Activated T-helper 1 cell treated with Interleukin-2 at 50 U/mL for 16 hours (primary cell): Measurements from ENCODE around the gene DCTN2.
A peak's percentile ranks its signal among the peaks of the same experiment; 100 is the strongest.
"Not testable (repeated sequence)": the region's sequence is repeated elsewhere in the genome, so short reads cannot be mapped to it uniquely, and the experiment has no call there.

Experiments used
- DNase-seq: peaks from one replicate; pipeline ENCODE4 v3.0.0-alpha.2; 2020; ENCODE audit warnings: low read depth

Gene DCTN2

DNA sequence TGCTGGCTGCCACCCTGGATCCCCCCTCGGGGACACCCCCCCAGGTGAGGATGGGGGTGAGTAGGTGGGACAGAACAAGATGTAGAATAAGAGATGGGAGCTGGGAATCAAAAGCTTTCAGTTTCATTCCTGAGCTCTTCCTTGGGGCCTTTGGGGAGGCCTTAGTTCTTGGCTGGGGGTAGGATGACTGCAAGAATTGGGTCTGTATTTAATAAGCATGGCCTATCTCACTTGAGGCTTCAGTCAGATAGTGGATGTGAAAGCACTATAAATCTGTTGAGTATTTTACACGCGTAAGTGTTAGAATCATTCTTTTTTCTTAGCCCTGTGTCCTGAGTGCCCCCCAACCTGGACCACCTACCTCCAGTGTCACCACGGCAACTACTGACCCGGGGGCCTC lies 19.8 kb downstream of the DCTN2 start:
- DNase-seq: no peak

DNA sequence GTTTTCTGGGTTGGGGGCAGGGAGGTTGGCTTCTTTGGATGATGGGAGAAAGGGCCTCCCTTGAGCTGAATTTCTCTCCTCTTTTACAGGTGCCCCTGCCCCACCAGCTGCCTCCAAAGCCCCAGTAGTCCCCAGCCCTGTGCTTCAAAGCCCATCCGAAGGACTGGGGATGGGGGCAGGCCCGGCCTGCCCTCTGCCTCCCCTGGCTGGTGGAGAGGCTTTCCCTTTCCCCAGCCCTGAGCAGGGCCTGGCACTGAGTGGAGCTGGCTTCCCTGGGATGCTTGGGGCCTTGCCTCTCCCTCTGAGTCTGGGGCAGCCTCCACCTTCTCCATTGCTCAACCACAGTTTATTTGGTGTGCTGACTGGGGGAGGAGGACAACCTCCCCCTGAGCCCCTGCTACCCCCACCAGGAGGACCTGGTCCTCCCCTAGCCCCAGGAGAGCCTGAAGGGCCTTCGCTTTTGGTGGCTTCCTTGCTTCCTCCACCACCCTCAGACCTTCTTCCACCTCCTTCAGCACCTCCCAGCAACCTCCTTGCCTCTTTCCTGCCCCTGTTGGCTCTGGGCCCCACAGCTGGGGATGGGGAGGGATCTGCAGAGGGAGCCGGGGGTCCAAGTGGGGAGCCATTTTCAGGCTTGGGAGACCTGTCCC lies 20.4 kb downstream of the DCTN2 start:
- DNase-seq: no peak

DNA sequence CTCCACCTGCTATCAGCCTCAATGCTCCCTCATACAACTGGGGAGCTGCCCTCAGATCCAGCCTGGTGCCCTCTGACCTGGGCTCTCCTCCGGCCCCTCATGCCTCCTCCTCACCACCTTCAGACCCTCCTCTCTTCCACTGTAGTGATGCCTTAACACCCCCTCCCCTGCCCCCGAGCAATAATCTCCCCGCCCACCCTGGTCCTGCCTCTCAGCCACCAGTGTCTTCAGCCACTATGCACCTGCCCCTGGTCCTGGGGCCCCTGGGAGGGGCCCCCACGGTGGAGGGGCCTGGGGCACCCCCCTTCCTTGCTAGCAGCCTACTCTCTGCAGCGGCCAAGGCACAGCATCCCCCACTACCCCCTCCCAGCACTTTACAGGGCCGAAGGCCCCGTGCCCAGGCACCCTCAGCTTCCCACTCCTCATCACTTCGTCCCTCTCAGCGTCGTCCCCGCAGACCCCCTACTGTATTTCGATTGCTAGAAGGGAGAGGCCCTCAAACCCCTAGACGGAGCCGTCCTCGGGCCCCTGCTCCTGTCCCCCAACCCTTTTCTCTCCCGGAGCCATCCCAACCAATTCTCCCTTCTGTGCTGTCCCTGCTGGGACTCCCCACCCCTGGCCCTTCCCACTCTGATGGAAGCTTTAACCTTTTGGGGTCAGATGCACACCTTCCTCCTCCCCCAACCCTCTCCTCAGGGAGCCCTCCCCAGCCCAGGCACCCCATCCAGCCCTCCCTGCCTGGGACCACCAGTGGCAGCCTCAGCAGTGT lies 21.2 kb downstream of the DCTN2 start:
- DNase-seq: no peak

DNA sequence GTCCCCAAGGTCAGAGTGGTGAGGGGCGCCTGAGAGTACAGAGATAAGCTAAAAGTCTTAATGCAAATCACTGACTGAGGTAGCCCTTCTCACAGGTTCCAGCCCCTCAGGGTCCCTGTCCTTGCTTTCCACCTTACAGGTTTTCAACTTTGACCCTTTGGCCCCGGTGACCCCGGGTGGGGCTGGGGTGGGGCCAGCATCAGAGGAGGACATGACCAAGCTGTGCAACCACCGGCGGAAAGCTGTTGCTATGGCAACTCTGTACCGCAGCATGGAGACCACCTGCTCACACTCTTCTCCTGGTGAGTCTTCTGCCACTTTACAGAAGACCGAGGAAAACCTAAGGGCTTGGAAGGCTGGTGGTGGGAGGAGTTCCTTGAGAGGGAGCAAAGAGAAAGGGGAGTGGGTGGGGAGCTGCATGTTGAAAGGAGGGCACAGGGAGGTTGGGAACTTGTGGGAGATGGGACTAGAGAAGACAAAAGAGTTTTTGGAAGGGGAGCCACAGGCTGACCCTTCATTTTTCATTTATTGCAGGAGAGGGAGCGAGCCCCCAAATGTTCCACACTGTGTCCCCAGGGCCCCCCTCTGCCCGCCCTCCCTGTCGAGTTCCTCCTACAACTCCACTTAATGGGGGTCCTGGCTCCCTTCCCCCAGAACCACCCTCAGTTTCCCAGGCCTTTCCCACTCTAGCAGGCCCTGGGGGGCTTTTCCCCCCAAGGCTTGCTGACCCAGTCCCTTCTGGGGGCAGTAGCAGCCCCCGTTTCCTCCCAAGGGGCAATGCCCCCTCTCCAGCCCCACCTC lies 22.0 kb downstream of the DCTN2 start:
- DNase-seq: no peak

DNA sequence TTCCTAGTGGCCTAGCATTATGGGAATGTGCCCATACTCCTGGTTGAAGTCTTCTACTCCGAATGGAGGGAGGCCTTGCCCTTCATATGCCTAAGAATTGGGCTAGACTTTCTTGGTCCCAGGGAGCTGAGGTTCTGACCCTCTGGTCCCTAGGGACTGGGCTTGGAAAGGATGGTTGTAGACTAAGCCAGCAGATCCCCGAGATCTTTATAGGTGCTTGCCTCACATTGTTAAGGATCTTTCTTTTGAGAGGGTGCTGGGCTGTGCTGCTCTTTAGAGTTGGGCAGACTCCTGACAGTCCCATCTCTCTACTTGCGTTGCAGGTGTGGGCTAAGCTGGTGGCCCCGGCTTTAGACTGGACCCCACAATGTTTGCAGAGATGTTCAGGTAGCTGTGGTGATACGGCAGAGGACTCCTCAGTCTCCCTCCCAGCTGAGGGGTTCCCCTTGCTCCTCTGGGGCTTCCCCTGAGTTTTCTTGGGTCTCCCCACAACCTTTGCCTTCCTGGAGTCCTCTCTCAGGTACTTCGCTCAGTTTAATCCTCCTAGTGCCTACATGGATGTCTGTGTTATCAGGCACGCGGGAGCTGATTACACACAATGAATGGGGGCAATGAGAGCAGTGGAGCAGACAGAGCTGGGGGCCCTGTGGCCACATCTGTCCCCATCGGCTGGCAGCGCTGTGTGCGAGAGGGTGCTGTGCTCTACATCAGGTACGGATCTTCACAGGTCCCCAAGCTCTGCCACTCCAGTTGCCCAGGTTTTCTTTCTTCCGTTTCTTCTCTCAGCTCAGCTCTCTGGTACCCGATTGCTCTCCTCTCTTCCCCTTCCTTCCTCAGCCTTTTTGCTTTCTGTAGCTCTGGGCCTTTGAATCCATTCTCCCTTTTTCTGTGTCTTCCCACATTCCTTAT lies 23.0 kb downstream of the DCTN2 start:
- no peak for DNase-seq

DNA sequence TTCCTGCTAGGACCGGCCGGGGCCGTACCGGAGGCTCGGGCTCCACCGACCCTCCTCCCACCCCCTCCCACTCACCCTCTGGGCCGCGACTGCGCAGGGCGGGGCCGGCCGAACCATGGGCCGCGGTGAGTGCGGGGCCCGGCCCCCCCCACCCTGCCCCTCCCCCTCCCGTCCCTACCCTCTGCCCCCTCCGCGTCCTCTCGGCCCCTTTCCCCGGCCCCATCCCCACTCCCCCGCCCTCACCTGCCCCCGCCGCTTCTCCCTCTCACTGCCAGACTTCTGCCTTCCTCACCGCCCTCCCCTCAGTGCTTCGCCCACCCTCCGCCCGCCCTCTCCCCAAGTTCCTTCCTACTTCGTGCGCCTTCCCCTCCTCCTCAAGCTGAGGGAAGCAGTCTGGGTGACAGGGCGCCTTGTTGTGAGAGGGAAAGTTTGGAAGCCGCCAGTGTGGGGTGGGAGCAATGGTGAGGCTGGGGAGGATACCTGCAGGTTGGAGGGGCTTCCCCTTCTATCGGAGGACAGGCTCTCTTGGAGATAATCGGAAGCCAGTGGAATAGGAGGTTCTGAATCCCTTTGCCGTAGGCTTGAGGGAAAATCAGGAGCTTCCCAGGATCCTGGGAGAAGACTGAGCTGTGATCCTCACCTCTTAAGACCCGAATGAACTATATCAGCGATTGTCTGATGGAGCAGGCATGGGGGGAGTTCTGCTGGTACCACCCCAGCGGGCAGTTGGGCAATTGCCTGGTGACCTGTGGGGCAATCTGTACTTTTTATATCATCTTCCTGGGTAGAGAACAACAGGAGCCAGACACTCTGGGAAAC lies 23.9 kb downstream of the DCTN2 start:
- no peak for DNase-seq

DNA sequence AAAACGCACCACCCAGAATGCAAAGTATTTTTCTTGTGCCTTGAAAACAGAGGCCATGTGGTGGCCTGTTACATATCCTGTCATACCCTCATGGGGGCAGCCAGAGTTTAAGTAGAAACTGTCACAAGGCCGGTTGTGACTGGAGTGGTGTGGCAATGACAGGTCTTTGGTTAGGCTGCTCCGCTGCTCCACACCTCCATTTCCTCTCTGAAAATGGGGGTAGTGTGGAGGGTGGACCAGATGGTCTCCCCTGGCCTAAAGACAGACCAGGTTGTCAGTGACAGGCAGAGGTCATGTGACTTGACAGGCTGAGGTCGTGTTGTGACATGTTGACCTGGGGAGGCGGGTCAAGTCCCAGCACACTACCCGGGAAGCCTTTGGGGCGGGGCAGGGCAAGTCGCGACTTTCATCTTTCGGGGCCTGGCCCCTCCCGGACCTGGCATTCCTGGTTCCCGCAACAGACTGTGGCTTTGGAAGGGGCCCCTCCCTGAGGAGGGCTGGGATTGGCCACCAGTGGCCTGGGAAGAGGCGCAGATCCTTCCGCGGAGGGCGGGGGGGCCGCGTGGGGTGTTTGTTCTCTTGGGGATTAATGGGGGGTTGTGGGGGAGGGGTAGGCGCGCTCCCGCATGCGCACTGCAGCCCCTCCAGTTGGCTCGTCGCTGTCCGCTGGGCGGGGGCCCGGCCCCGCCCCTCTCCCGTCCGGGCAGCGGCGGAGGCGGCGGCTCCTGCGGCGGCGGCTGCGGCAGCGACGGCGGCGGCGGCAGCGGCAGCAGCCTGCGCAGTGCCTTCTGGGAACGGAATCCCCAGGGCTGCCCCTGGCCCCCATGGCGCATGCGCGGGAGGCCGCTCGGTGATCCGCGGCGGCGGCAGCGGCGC lies 24.7 kb downstream of the DCTN2 start, which contains the start of gene MBD6:
Gene MBD6, plus strand, starts transcription at position 814 of the 876 bp plus-strand sequence. CDS start 1,480 bp downstream, outside the sequence.
- DNase-seq: peak; percentile 89

DNA sequence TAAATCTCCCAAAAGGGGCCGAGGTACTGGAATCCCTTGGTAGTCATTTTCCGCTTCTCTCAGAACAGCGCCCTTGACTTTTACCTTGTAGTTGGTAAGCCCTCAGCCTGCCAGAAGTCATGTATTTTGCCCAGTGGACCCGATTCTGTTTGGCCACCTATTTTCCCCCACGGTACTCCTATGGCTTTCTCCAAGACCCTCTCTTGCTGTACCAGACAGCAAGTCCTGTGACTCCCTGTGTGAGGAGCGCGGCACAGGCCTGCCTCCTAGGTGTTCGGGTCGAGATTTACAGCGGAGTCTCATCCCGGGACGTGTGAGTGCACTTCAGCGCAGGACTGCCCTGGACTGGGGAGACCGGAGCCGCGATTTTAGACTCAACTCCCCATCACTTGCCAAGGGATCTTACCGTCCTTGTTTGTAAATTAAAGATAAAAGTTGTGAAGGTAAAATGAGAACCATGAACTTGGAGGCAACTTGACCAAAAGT lies 25.4 kb downstream of the DCTN2 start:
- no peak for DNase-seq

DNA sequence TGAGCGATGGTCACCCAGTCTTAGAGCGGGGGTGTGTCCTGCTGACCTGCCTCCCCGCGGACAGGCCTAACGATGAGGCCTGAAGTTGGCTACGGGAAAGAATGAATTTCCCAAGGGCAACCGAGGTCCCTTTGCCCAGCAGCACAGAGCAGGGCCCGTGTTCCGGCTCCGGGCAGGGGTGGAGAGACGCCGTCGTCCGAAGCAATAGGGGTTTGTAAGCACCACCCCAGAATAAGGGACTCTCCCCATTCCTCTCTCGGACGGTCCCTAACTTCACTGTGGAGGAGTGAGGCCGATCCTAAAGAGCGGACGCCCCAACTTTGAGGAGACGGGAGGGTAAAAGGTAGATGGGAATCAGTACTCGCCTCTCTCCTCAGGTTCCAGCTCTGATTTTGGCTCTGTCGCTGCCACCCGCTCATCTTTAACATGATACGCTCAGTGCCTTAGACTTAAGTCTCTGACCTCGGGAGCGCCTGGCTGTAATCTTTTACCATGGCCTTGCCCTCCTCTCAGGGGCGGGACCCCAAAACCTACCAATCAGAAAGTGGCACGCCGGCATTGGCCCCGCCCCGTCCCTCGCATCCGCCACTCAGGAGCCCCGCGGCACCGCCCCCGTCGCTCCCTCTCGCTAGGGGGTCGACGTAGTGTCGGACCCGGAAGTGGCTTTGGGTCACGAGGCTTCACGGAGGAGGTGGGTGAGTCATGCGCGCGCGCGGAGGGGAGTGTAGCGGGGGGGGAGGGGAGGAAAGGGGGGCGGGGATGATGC lies 26.8 kb downstream of the DCTN2 start, which contains the start of gene DDIT3:
Gene DDIT3, minus strand, starts transcription at position 462 of the 766 bp plus-strand sequence. CDS start 3,108 bp downstream, outside the sequence.
- peak; percentile 100 for DNase-seq

DNA sequence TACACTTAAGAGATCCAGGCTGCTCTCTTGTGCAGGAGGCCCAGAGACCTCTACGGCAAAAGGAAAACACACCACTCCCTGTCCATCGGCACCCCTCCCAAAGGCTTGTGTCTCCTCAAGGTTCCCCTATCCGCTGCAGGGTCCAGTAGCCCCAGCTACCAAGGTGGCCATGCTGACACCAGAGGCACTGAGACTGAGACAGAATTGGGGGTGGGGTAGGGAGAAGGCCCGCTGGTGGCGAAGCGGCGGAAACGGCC lies 27.3 kb downstream of the DCTN2 start:
- no peak for DNase-seq

DNA sequence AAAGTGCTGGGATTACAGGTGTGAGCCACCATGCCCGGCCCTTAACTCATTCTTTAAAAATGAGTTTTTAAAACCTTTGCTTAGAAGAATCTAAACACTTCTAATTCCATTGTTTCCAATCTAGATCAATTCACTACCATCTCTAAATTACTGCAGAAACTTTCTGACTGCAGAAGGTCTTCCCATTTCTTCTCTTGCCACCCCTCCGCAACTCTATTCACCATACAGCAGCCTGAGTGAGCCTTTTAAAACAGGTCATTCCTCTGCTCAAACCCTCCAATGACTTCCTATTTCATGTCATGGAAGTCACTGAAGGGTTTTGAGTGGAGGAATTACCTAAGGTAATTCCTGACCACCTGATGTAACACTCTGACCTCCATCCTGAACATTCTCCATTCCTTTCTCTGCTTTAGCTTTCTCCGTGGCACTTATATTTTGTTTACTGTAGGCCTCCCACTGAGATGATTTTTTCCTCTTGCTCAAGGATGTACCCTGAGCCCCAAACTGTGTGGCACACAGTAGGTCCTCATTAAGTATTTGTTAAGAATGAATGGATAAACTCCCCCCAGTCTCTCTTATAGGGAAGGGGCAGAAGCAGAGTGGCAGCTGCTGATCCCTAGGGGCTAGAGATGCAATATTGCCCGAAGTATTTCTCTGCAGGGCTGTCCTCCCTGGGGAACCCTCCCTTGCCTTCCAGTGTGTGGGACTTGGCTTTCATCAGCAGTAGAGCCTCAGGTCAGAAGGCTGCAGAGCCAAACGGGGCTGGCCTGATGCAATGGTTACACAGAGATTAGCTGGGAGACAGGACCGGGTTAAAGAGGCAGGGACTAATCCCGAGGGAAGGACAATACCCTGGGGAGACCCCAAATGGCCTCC lies 27.8 kb downstream of the DCTN2 start:
- no peak for DNase-seq

DNA sequence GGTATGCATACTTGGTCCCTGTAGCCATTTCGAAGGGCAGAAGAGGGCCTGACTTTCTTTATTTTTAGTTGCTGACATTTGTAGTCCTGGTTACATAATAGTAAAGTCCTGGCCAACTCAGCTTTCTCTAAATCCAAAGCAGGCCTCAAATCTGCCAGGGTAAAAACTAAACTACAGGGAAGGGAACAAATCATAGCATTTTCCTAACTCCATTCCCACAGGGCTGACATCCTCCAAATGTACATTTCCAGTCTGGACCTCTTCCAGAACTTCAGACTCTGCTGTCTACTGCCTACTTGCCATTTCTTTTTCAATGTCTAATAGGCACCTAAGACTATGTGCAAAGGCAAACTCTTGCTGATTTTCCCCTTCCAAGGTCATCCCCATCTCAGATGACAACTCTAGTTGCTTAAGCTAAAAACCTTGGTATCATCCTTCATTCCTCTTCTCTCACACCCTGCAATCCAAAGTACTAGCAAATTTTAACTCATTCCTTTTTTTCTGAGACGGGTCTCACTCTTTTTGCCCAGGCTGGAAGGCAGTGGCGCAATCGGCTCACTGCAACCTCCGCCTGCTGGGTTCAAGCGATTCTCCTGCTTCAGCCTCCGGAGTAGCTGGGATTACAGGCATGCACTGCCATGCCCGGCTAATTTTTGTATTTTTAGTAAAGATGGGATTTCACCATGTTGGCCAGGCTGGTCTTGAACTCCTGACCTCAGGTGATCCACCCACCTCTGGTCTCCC lies 28.6 kb downstream of the DCTN2 start:
- no peak for DNase-seq

DNA sequence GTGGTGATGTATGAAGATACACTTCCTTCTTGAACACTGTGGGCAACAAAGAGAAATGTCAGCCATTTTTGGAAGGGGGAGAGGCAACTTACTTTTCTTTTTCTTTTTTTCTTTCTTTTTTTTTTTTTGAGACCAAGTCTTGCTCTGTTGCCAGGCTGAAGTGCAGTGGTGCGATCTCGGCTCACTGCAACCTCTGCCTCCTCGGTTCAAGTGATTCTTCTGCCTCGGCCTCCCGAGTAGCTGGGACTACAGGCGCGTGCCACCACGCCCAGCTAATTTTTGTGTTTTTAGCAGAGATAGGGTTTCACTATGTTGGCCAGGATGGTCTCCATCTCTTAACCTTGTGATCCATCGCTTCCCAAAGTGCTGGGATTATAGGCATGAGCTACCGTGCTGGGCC lies 29.3 kb downstream of the DCTN2 start:
- DNase-seq: not testable (repeated sequence)

DNA sequence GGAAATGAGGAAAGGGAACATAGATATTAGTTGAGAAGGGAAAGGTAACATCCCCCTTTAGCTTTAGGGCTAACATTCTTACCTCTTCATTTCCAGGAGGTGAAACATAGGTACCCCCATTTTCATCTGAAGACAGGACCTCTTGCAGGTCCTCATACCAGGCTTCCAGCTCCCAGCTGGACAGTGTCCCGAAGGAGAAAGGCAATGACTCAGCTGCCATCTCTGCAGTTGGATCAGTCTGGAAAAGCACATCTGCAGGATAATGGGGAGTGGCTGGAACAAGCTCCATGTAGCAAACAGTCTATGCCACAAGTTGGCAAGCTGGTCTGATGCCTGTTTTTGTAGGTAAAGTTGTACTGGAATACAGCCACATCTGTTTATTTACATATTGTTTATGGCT lies 29.8 kb downstream of the DCTN2 start:
- no peak for DNase-seq

DNA sequence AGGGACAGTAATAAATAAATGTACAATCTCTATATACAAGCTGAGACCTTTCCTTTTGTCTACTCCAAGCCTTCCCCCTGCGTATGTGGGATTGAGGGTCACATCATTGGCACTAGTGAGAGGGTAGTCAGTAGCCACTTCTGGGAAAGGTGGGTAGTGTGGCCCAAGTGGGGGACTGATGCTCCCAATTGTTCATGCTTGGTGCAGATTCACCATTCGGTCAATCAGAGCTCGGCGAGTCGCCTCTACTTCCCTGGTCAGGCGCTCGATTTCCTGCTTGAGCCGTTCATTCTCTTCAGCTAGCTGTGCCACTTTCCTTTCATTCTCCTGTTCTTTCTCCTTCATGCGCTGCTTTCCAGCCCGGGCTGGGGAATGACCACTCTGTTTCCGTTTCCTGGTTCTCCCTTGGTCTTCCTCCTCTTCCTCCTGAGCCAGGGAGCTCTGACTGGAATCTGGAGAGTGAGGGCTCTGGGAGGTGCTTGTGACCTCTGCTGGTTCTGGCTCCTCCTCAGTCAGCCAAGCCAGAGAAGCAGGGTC lies 30.3 kb downstream of the DCTN2 start:
- no peak for DNase-seq

DNA sequence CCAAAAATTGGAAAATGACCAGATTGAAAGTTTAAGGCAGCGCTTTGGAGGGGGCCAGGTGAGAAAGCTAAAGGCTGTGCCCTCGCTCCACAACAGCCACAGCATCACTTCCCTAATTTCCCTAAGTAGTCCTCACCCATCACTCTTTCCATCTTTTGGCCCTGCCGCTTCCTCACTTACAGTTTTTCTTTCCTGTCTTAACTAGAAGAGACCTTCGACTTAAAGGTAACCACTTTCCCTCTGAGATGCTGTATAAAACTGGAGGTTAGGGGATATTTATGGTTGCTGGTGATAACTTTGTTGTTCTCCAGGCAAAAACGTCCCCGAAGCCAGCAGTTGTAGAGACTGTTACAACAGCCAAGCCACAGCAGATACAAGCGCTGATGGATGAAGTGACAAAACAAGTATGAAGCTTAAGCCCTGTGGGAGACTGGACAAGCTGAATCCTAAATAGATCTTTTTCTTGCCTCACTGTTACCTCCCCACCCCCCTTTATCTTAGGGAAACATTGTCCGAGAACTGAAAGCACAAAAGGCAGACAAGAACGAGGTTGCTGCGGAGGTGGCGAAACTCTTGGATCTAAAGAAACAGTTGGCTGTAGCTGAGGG lies 31.0 kb downstream of the DCTN2 start:
- no peak for DNase-seq
